HCT116 (cell line): ENCODE data around the gene CALHM2. TPM values are rescaled to one million over a fixed set of nuclear protein-coding genes. Genes with fewer than 3 reads are reported as not detected.

ENCODE experiments used
- ATAC-seq: fragments of 200-7000 bp; cut with Tn5 transposase; 2 replicates; pipeline ENCODE4 v1.9.1; 2020; ENCODE audit warnings: mild to moderate bottlenecking, moderate library complexity
- BruUV-seq: library from RNA; stranded (reverse); fragments of 400-500 nt; replicated peaks from 2 replicates; lab custom pipeline; 2021; lab: Mats Ljungman, UMichigan
- CTCF ChIA-PET: fragments of 300-600 bp; sonication (Branson Sonifier 250); formaldehyde crosslinking; loops from one replicate; lab custom pipeline; 2021; ENCODE audit warnings: antibody characterized with exemption; lab: Charles Lee
- POLR2A ChIA-PET: fragments of 300-600, 350-600 bp; sonication (Branson Sonifier 250); formaldehyde crosslinking; loops from one replicate; lab custom pipeline; 2021; ENCODE audit warnings: antibody characterized with exemption; lab: Charles Lee
- RAD21 ChIA-PET, 2 experiments: fragments of 300-600 bp; sonication (Branson Sonifier 250); formaldehyde crosslinking; loops; one replicate each; lab custom pipeline; 2023; ENCODE audit warnings: low total read pairs in 2 of 2; ENCODE audit not compliant: uncharacterized antibody in 2 of 2, unreplicated experiment in 2 of 2, low non-redundant PET in 1 of 2; lab: Charles Lee
- DNase-seq: peaks from one replicate; pipeline ENCODE4 v3.0.0-alpha.2; 2010; ENCODE audit warnings: low read depth, low spot score
- H2AFZ ChIP-seq: fragments of 200-600 bp; shearing (Covaris generic), sonication (generic); 2 replicates; pipeline ENCODE4 v1.6.1; 2017; ENCODE audit warnings: low read depth, mixed run types, mixed read lengths, antibody characterized with exemption, low read length; ENCODE audit not compliant: poor library complexity, severe bottlenecking
- H3K27ac ChIP-seq: 2 replicates; pipeline ENCODE4 v1.5.1; 2012; ENCODE audit warnings: low read depth, low read length
- H3K27me3 ChIP-seq: fragments of 200-600 bp; sonication (generic); 2 replicates; pipeline ENCODE4 v1.6.1; 2016; ENCODE audit warnings: mixed run types, low read length, mixed read lengths; ENCODE audit not compliant: insufficient read depth
- H3K36me3 ChIP-seq, 2 experiments: fragments of 200-500 bp in 1 of 2; fragments of 200-600 bp in 1 of 2; sonication (Bioruptor generic) in 1 of 2; sonication (generic) in 1 of 2; 2 replicates each; pipeline versions ENCODE4 v1.5.1 to v1.6.1; 2014 to 2016; ENCODE audit warnings: low read length in 2 of 2, inconsistent platforms in 1 of 2, mixed read lengths in 1 of 2, mixed run types in 1 of 2; ENCODE audit not compliant: insufficient read depth in 2 of 2, control insufficient read depth in 1 of 2
- H3K4me1 ChIP-seq, 2 experiments: fragments of 200-600 bp in 1 of 2; sonication (generic) in 1 of 2; 2 replicates each; pipeline versions ENCODE4 v1.5.1 to v1.6.1; 2012 to 2017; ENCODE audit warnings: low read length in 2 of 2, inconsistent platforms in 1 of 2, mild to moderate bottlenecking in 1 of 2, mixed read lengths in 1 of 2, mixed run types in 1 of 2, moderate library complexity in 1 of 2; ENCODE audit not compliant: insufficient read depth in 2 of 2, control insufficient read depth in 1 of 2
- H3K4me2 ChIP-seq: fragments of 200-600 bp; sonication (generic); 2 replicates; pipeline ENCODE4 v1.6.1; 2017; ENCODE audit warnings: mixed run types, low read length, mixed read lengths
- H3K4me3 ChIP-seq, 2 experiments: fragments of 200-600 bp in 1 of 2; sonication (generic) in 1 of 2; replicated peaks in 1 of 2; 2 replicates each; pipeline ENCODE4 v1.5.1; 2011 to 2016; ENCODE audit warnings: low read length in 2 of 2, control low read depth in 1 of 2, low read depth in 1 of 2, mild to moderate bottlenecking in 1 of 2, mixed read lengths in 1 of 2, mixed run types in 1 of 2
- H3K79me2 ChIP-seq: fragments of 200-600 bp; sonication (generic); 2 replicates; pipeline ENCODE4 v1.6.1; 2017; ENCODE audit warnings: mild to moderate bottlenecking, mixed run types, low read length, moderate library complexity, mixed read lengths; ENCODE audit not compliant: insufficient read depth
- H3K9ac ChIP-seq: fragments of 200-600 bp; sonication (generic); 2 replicates; pipeline ENCODE4 v1.6.1; 2016; ENCODE audit warnings: low read length, mixed read lengths
- H3K9me2 ChIP-seq: fragments of 200-600 bp; sonication (generic), shearing (Covaris generic); 2 replicates; pipeline ENCODE4 v1.6.1; 2017; ENCODE audit warnings: mixed run types, mild to moderate bottlenecking, moderate library complexity; ENCODE audit not compliant: insufficient read depth
- H3K9me3 ChIP-seq, 2 experiments: fragments of 200-500 bp in 1 of 2; fragments of 200-600 bp in 1 of 2; sonication (Bioruptor generic) in 1 of 2; sonication (generic) in 1 of 2; 2 replicates each; pipeline ENCODE4 v1.6.1; 2014 to 2017; ENCODE audit warnings: low read length in 2 of 2, mixed read lengths in 2 of 2, inconsistent platforms in 1 of 2, low read depth in 1 of 2, mild to moderate bottlenecking in 1 of 2, mixed run types in 1 of 2, moderate library complexity in 1 of 2; ENCODE audit not compliant: control insufficient read depth in 1 of 2, insufficient read depth in 1 of 2
- H4K20me1 ChIP-seq: fragments of 200-600 bp; sonication (generic), shearing (Covaris generic); 2 replicates; pipeline ENCODE4 v1.6.1; 2017; ENCODE audit warnings: mixed run types, mild to moderate bottlenecking, moderate library complexity; ENCODE audit not compliant: insufficient read depth
- CTCF ChIP-seq, 3 experiments: fragments of 200-600 bp in 1 of 3; sonication (generic) in 1 of 3; IDR thresholded peaks in 2 of 3; conservative IDR thresholded peaks in 1 of 3; 2 replicates each; pipeline ENCODE4 v1.5.1; 2012 to 2017; ENCODE audit warnings: low read depth in 2 of 3, low read length in 2 of 3, antibody characterized with exemption in 1 of 3, borderline replicate concordance in 1 of 3, control low read depth in 1 of 3, mild to moderate bottlenecking in 1 of 3, mixed read lengths in 1 of 3, mixed run types in 1 of 3, moderate library complexity in 1 of 3; ENCODE audit not compliant: insufficient read depth in 1 of 3
- ELF1 ChIP-seq: IDR thresholded peaks from 2 replicates; pipeline ENCODE4 v1.6.1; 2012; ENCODE audit warnings: low read depth, borderline replicate concordance
- FOSL1 ChIP-seq: IDR thresholded peaks from 2 replicates; pipeline ENCODE4 v1.6.1; 2012; ENCODE audit warnings: low read depth
- JUND ChIP-seq: IDR thresholded peaks from 2 replicates; pipeline ENCODE4 v1.6.1; 2012
- MAX ChIP-seq: IDR thresholded peaks from 2 replicates; pipeline ENCODE4 v1.6.1; 2012
- POLR2AphosphoS5 ChIP-seq: IDR thresholded peaks from 2 replicates; pipeline ENCODE4 v1.6.1; 2011; ENCODE audit warnings: mild to moderate bottlenecking, low read depth, low read length, moderate library complexity
- REST ChIP-seq: IDR thresholded peaks from 2 replicates; pipeline ENCODE4 v1.6.1; 2012; ENCODE audit warnings: low read depth
- SP1 ChIP-seq: IDR thresholded peaks from 2 replicates; pipeline ENCODE4 v1.6.1; 2012; ENCODE audit warnings: low read depth
- ZFX ChIP-seq: fragments of 450-650 bp; IDR thresholded peaks from 2 replicates; pipeline ENCODE4 v1.6.1; 2017
- intact Hi-C: fragments of 100-400 bp; cut with micrococcal nuclease; formaldehyde crosslinking; loops from 2 replicates; pipeline ENCODE4 v1.10.0; 2022
- total RNA-seq: library from RNA; stranded (reverse); gene quantifications from one replicate; pipeline ENCODE4 v1.2.1, GENCODE V29; 2021; ENCODE audit not compliant: unreplicated experiment

CALHM2 gene
- total RNA-seq, 1 experiment from 2014 or later = 46.1 TPM

- ATAC-seq (peak; percentile 85), DNase-seq (peak; percentile 44)
- ChIA-PET RAD21 (interaction anchor here (0.6 to 1.2 kb wide), 2 partner anchors 101 to 142 kb away, joined by 3 to 4 read pairs; no protein-coding TSS in a partner anchor), POLR2A (interaction anchor here (0.6 to 1.8 kb wide), 2 partner anchors 13 to 819 kb away, joined by 4 to 5 read pairs; no protein-coding TSS in a partner anchor), CTCF (interaction anchor here (1.3 to 2.6 kb wide), 6 partner anchors 9 to 102 kb away, joined by 3 to 13 read pairs (median 6); no protein-coding TSS in a partner anchor)
- Histone ChIP-seq H3K27me3 (no peaks in the 10 kb centered on the region), H4K20me1 (no peaks in the 10 kb centered on the region), H3K9me3 (no peaks in the 10 kb centered on the region), H3K4me2 (peak overlapping the region; percentile 54), H3K36me3 (no peaks in the 10 kb centered on the region), H3K4me3 (no peak overlapping the region), H3K9ac (no peak overlapping the region), H3K9me2 (no peaks in the 10 kb centered on the region), H3K79me2 (no peaks in the 10 kb centered on the region), H3K4me1 (peaks cover 15 to 28% of the 10 kb centered on the region in 2 experiments), H2AFZ (peak overlapping the region; percentile 62), H3K27ac (no peak overlapping the region)
- TF ChIP-seq ELF1 = no peak
- peak; percentile 19; the same call in 1 of the 2 replicates for TF ChIP-seq ZFX
- peak; percentile 83 for TF ChIP-seq MAX
- peak; percentile 41; the same call in 1 of the 2 replicates for TF ChIP-seq POLR2AphosphoS5
- TF ChIP-seq SP1 = no peak
- no peak; the same call in none of the 2 replicates for TF ChIP-seq FOSL1
- BruUV-seq = no TSS peak
- intact Hi-C loops = loop anchor here (2.0 kb wide), 1 partner anchor 51 kb away; no protein-coding TSS in a partner anchor
Measured at GRCh38 chr10:103491729-103492364, 39.7 kb upstream of the CALHM2 start.

GRCh38 chr10:103490986-103491314, 38.8 kb upstream of the CALHM2 start:
- RAD21 ChIA-PET = interaction anchor here in 1 of 2 experiments (0.6 kb wide), 1 partner anchor 15 kb away, joined by 3 read pairs; no protein-coding TSS in a partner anchor
- TF ChIP-seq SP1 (no peak), CTCF (IDR thresholded peaks at IDR 0.05 in 2 of 3, conservative IDR thresholded peaks at IDR 0.05 in 1 of 3; ENCODE audit: borderline replicate concordance in 1 of 3, insufficient read depth in 1 of 3, low read depth in 2 of 3, low read length in 2 of 3) (no peak), JUND (no peak), POLR2AphosphoS5 (no peak), REST (no peak)
- TF ChIP-seq, all 23 proteins: peak for 0
- H3K4me3 ChIP-seq = no peak overlapping the region
- BruUV-seq = no TSS peak
- no peaks in the 10 kb centered on the region for H4K20me1 ChIP-seq
- H3K4me2 ChIP-seq = peak overlapping the region; percentile 16; the same call in 1 of the 2 replicates
- no peaks in the 10 kb centered on the region for H3K9me2 ChIP-seq
- H3K27ac ChIP-seq = no peak overlapping the region
- CTCF ChIA-PET = interaction anchor here (0.8 to 2.6 kb wide), 7 partner anchors 10 to 246 kb away, joined by 3 to 13 read pairs (median 4); no protein-coding TSS in a partner anchor
- POLR2A ChIA-PET = interaction anchor here (0.6 kb wide), 1 partner anchor 818 kb away, joined by 4 read pairs; no protein-coding TSS in a partner anchor
- ATAC-seq = no peak
- H3K27me3 ChIP-seq = no peaks in the 10 kb centered on the region
- no peak overlapping the region for H3K9ac ChIP-seq
- intact Hi-C loops = no loop called here
- H3K36me3 ChIP-seq = no peaks in the 10 kb centered on the region
- H3K4me1 ChIP-seq = peaks cover 15 to 29% of the 10 kb centered on the region in 2 experiments
- H3K9me3 ChIP-seq = no peaks in the 10 kb centered on the region
- no peak overlapping the region for H2AFZ ChIP-seq
- no peaks in the 10 kb centered on the region for H3K79me2 ChIP-seq
- no peak for DNase-seq
